Thyroid gland (tissue), 4 donors: ENCODE measurements around the gene PAX5. TPM values are rescaled to one million over a fixed set of nuclear protein-coding genes. Genes with fewer than 3 reads are reported as not detected.
"Not testable (repeated sequence)": the region's sequence is repeated elsewhere in the genome, so short reads cannot be mapped to it uniquely, and the experiment has no call there.

Experiments used
- DNase-seq, 2 donors: peaks; one replicate each; pipeline ENCODE4 v3.0.0-alpha.2; 2019
- H3K27ac ChIP-seq, 3 donors: fragments of 200-600 bp; sonication (generic); 1 replicate in 2 of 3; 2 replicates in 1 of 3; pipeline ENCODE4 v1.5.1; 2016 to 2019; ENCODE audit warnings: mild to moderate bottlenecking in 1 of 3, moderate library complexity in 1 of 3
- H3K27me3 ChIP-seq: fragments of 200-600 bp; sonication (generic); one replicate; pipeline ENCODE4 v1.5.1; 2019
- H3K36me3 ChIP-seq, 2 donors: fragments of 200-600 bp; sonication (generic); one replicate each; pipeline ENCODE4 v1.5.1; 2016 to 2019
- H3K4me1 ChIP-seq, 2 donors: fragments of 200-600 bp; sonication (generic); one replicate each; pipeline ENCODE4 v1.5.1; 2017 to 2019
- H3K4me3 ChIP-seq, 3 donors: fragments of 200-600 bp; sonication (generic); replicated peaks in 1 of 3; 1 replicate in 2 of 3; 2 replicates in 1 of 3; pipeline ENCODE4 v1.5.1; 2016; ENCODE audit warnings: mild to moderate bottlenecking in 1 of 3
- H3K9me3 ChIP-seq: fragments of 200-600 bp; sonication (generic); one replicate; pipeline ENCODE4 v1.5.1; 2017
- CTCF ChIP-seq, 6 experiments: fragments of 200-600 bp in 3 of 6; fragments of 450-650 bp in 3 of 6; sonication (generic) in 3 of 6; IDR thresholded peaks; one replicate each; pipeline ENCODE4 v1.5.1; 2016 to 2019; ENCODE audit warnings: antibody characterized with exemption in 6 of 6, mild to moderate bottlenecking in 2 of 6, inconsistent platforms in 1 of 6, moderate library complexity in 1 of 6
- POLR2A ChIP-seq, 2 donors: fragments of 450-650 bp; IDR thresholded peaks; one replicate each; pipeline ENCODE4 v1.6.1; 2017; ENCODE audit warnings: antibody characterized with exemption in 2 of 2, mild to moderate bottlenecking in 2 of 2, moderate library complexity in 1 of 2
- WGBS, 2 donors: methylation state at CpG; one replicate each; pipeline ENCODE4 v1.1.5; 2017; 5-methylcytosine and 5-hydroxymethylcytosine counted together
- intact Hi-C: fragments of 100-400 bp; cut with DNase I; formaldehyde crosslinking; loops from one replicate; pipeline ENCODE4 v1.15.1; 2023
- total RNA-seq, 4 donors: library from RNA; depleted of rRNA; stranded (reverse); fragments of >200 nt; gene quantifications; one replicate each; pipeline ENCODE4 v1.2.3, GENCODE V29; 2016

The PAX5 gene
- total RNA-seq, result under 1 TPM in 1 of 4 donors, not detected in 3; 0.68 TPM

GRCh38 chr9:37033682-37034304, at the start of gene PAX5:
TSS of gene PAX5 (minus strand) at chr9:37034268. CDS start at chr9:37034031, 237 bp downstream.
- peaks cover 22 to 49% of the 10 kb centered on the region in 2 donors for H3K4me1 ChIP-seq
- TF ChIP-seq CTCF (IDR thresholded peaks at IDR 0.05) (no peak), POLR2A (IDR thresholded peaks at IDR 0.05) (no peak)
- H3K36me3 ChIP-seq, result no peaks in the 10 kb centered on the region
- 14 to 18% methylated on average over 27 of the region's 27 CpGs for WGBS, 2 donors
- H3K27me3 ChIP-seq, result peaks cover 79% of the 10 kb centered on the region
- intact Hi-C loops, result no loop called here
- no peak for DNase-seq
- no peaks in the 10 kb centered on the region for H3K9me3 ChIP-seq
- no peak within 1 kb of the TSS for H3K27ac ChIP-seq
- H3K4me3 ChIP-seq, result peak within 1 kb of the TSS in 1 of 3 donors; percentile 7

DNA sequence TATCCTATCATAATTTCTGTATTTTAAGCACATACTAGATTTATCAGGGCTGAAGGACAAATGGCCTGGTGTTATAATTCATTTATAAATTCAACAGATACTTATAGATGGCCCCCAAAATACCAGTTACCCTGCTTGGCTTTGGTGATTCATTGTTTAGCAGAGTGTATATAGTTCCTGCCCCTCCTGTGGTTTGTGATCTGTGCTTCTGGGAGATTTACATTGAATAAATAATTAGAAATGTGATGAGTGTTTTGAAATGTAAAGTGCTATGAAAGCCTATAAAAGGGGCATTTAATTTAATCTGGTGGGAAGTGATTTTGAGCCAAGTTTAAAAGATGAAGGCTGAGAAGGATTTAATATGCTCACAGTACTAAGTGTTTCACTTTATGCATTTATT, 49.6 kb upstream of the PAX5 start:
- no peak for DNase-seq
- no peak for TF ChIP-seq CTCF (IDR thresholded peaks at IDR 0.05)
- TF ChIP-seq POLR2A (IDR thresholded peaks at IDR 0.05), result no peak
- H3K9me3 ChIP-seq, result no peaks in the 10 kb centered on the region
- no peak overlapping the region for H3K27ac ChIP-seq
- H3K4me1 ChIP-seq, result peaks cover 10 to 19% of the 10 kb centered on the region in 2 donors
- H3K27me3 ChIP-seq, result no peaks in the 10 kb centered on the region
- intact Hi-C loops, result no loop called here
- H3K4me3 ChIP-seq, result no peak overlapping the region
- peaks cover 10 to 12% of the 10 kb centered on the region in 2 donors for H3K36me3 ChIP-seq

DNA sequence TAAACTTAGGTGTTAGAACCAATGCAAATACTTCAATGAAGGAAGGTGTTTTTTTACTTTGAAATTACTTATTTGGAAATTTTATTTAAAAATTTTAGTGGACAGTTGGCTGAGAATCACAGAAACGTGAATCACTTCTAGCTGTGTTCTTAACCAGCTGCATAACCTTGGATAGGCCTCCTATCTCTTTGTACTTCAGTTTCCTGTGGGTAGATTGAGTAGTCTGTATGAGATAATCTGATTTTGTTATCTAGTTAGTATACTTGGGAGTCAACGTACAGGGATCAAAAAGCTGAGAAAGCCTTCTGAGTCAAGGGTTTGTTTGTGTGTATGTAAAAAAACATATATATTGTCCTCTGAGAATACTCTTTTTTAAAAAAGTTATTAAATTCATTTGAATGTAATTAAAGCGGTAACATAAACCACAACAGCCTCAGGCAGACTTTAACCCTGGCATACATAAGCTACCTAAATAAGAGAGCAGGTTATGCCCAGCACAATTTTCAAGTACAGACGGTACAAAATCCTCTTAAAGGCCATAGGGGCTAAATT, 48.2 kb upstream of the PAX5 start:
- DNase-seq, result no peak
- H3K4me1 ChIP-seq, result peaks cover 10 to 19% of the 10 kb centered on the region in 2 donors
- H3K4me3 ChIP-seq, result no peak overlapping the region
- no peak overlapping the region for H3K27ac ChIP-seq
- no peaks in the 10 kb centered on the region for H3K9me3 ChIP-seq
- no peaks in the 10 kb centered on the region for H3K27me3 ChIP-seq
- intact Hi-C loops, result no loop called here
- H3K36me3 ChIP-seq, result peaks cover 6% of the 10 kb centered on the region in 2 donors
- TF ChIP-seq CTCF (IDR thresholded peaks at IDR 0.05) (no peak), POLR2A (IDR thresholded peaks at IDR 0.05) (no peak)
- WGBS, 2 donors, result 80 to 89% methylated on average over 4 of the region's 4 CpGs

GRCh38 chr9:37081507-37081906, 47.4 kb upstream of the PAX5 start:
- H3K4me3 ChIP-seq, H3K27me3 ChIP-seq, DNase-seq, intact Hi-C loops, H3K27ac ChIP-seq, H3K36me3 ChIP-seq, H3K9me3 ChIP-seq: not testable (repeated sequence)
- 97 to 98% methylated on average over 20 of the region's 20 CpGs for WGBS, 2 donors
- peaks cover 10 to 19% of the 10 kb centered on the region in 2 donors for H3K4me1 ChIP-seq

DNA sequence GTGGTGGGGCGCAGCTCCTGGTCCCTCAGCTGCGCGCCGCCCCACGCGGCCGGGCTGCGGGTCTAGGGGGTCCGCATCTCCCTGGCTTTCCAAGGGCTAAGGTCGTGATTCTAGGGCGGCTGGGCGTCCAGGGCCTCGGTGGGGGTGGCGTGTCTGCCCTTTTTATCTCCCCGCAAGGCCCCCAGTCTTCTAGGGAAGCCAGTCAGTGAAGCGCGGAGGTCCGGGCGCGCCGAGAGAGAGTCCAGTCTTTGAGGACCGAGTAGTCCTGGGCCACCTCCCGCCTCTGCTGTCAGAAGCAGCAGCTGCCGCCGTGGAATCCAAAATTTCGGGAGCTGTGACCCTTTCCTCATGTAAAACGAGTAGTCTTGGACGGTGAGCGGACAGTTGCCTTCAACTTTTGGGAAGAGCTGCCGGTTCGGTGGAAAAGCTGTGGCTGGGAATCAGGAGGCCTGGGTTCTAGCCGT, 46.1 kb upstream of the PAX5 start:
- 0 to 1% methylated on average over 17 to 19 of the region's 32 CpGs for WGBS, 2 donors
- H3K9me3 ChIP-seq, intact Hi-C loops, H3K36me3 ChIP-seq, H3K27me3 ChIP-seq: not testable (repeated sequence)
- peak overlapping the region; percentile 90 to 97 (median 97) for H3K4me3 ChIP-seq
- peak; percentile 51 to 57 for DNase-seq
- peaks cover 10 to 19% of the 10 kb centered on the region in 2 donors for H3K4me1 ChIP-seq
- H3K27ac ChIP-seq, result peak overlapping the region; percentile 74 to 84 (median 77)
